Hippocampal formation (tissue), 2 donors: ENCODE data around the gene CLASP2.
"Not testable (repeated sequence)": the region's sequence is repeated elsewhere in the genome, so short reads cannot be mapped to it uniquely, and the experiment has no call there.

Experiments used
- DNase-seq, 2 donors: peaks; one replicate each; lab custom pipeline; 2025; lab: John Stamatoyannopoulos, UW

The CLASP2 gene

DNA sequence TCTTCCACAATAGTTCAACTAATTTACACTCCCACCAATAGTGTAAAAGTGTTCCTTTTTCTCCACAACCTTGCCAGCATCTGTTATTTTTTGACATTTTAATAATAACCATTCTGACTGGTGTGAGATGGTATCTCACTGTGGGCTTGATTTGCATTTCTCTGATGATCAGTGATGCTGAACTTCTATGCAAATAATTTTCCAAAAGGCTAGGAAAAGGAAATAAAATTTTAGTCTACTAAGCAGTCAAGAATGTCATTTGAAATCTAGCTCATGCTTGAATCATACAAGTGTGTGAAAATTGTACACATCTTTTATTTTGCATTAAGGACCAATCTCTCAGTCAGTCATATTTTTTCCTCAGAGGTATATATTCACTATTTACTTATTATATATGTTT, 176.1 kb downstream of the CLASP2 start:
- no peak for DNase-seq

DNA sequence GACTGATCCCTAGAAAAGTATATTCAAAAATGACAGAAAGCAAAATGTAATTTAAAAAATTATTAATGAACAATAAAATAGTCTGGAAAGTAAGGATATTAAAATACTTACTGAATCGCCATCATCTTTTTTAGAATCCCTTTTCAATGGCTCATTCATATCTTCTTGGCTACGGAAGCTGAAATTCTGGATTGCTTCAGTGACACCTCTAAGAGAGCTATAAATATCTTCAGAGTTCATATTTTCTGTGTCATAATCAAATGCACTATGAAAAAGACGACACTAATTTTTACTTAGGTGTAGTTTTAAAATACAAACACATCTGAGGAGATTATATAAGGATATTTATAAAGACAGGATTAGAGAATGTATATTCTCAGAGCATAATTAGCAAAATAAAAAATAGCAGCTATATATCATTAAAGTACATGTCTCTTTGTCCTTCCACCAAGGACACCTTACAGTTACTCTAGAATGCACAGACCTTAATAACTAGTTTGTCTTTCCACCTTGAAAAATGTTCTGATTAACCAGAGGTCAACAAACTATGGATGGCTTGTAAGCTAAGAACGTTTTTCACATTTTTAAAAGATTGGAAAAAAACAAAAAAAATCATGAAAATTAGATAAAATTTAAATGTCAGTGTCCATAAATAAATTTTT, 179.2 kb downstream of the CLASP2 start:
- DNase-seq = no peak

DNA sequence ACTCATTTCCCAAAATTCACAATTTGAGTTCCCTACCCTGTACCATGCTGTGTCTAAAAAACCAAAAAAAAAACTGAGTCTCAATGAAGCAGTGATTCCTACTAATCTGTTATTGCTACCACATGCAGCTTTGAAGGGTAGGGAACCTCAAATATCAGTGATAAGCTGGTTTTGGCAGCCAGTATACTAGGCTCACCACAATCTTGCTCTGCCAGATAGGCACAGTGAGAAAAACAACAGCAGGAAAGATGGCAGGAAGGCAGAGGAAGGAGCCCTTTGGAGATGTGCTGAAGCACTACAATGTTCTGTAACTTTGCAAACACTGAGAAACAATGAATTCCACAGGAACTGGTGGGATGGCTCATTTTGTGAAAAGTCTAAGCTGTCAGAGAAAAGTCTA, 180.9 kb downstream of the CLASP2 start:
- DNase-seq = no peak

GRCh38 chr3:33526787-33527186, 191.3 kb downstream of the CLASP2 start:
- DNase-seq = no peak

- no peak for DNase-seq
Measured at GRCh38 chr3:33525232-33525631, 192.8 kb downstream of the CLASP2 start.

DNA sequence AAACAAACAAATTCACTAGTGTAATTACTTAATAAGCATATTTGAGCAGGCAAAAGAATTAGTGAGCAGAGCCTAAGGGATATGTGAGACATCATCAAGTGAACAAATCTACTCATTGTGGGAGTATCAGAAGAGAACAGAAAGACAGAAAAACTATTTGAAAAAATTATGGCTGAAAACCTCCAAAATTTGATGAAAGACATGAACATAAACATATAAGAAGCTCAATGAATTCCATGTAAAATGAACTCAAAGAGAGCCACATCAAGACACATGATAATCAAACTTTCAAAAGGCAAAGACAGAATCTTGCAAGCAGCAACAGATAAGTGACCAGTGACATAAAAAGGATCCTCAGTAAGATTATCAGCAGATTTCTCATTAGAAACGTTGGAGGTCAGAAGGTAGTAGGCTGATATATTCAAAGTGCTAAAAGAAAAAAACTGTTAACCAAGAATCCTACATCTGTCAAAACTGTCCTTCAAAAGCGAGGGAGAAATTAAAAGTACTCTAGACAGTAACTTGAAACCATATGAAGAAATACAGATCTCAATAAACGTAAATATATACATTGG, 194.9 kb downstream of the CLASP2 start:
- DNase-seq = no peak

DNA sequence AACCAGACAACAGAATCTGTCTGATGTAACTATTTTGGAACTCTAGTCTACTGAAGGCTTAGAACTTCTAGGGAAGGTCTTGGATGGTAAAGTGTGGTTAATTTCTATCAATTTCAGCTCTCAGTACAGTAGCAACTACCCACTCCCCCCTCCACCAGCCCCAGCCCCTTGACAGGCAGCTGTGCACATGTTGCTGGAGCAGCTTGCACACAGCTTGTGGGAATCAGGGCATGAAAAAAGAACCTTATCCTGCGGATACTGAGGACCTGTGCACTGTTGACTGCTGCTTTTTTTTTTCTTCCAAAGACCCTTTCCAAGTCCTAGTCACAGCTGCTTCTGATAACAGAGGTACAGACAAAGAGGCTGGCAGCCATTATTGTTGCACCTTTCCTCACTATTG, 196.3 kb downstream of the CLASP2 start:
- DNase-seq = no peak

DNA sequence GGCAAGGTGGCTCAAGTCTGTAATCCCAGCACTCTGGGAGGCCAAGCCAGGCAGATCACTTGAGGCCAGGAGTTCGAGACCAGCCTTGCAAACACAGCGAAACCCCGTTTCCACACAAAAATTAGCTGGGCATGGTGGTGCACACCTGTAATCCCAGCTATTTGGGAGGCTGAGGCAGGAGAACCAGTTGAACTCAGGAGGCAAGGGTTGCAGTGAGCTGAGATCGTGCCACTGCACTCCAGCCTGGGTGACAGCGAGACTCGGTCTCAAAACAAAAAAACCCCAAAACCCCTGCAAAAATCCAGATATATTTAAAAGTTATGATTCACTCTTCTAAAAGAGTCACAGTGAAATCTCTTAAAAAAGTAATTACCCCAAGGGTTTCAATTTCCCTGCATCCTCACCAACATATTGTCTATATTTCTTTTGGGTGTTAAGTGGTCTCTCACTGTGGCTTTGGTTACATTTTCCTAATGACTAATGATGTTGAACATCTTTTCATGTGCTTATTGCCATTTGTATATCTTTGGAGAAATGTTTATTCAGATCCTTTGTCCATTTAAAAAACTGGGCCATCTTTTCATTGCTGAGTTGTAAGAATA, 204.7 kb downstream of the CLASP2 start:
- no peak for DNase-seq

DNA sequence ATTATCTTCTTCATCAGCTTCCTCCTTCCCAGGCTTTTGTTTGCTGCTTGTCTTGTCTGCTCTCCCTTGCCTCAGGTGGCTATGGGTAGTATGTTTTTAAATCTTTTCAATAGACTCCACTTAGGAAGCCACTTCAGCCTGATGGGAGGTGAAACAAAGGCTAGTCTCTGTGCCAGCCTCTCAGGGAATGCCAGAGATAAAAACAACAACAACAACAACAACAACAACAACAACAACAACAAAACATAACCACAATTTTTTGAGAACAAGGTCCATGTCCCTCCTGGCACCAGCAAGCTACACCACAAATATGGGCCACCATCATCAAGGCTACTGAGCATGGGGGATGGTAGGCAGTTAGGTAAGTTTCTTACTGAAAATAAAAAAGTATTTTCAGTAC, 213.0 kb downstream of the CLASP2 start:
- DNase-seq = no peak

GRCh38 chr3:33496449-33496848, 221.6 kb downstream of the CLASP2 start:
- no peak for DNase-seq

GRCh38 chr3:33491721-33492120, 226.3 kb downstream of the CLASP2 start:
- no peak for DNase-seq

GRCh38 chr3:33490641-33491241, 227.3 kb downstream of the CLASP2 start:
- DNase-seq = no peak

DNA sequence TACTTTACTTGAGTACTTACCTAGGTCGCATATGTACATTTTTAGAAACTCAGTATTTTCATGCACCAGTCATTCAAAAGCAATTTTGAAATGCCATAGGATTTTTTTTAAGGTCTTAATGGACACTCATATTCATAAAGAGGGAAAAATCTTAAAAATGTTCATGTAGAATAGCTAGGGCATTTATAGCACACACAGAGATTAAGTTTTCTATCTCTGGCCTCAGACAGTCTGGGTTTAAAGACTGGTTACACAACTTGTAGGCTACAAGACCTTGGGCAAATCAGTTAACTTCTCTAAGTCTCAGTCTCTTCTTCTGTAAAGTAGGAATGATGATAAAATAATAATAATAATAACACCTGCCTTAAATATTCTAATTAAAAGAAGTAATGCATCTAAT, 229.4 kb downstream of the CLASP2 start:
- DNase-seq = no peak

- no peak for DNase-seq
Measured at GRCh38 chr3:33488246-33488645, 229.8 kb downstream of the CLASP2 start.

DNA sequence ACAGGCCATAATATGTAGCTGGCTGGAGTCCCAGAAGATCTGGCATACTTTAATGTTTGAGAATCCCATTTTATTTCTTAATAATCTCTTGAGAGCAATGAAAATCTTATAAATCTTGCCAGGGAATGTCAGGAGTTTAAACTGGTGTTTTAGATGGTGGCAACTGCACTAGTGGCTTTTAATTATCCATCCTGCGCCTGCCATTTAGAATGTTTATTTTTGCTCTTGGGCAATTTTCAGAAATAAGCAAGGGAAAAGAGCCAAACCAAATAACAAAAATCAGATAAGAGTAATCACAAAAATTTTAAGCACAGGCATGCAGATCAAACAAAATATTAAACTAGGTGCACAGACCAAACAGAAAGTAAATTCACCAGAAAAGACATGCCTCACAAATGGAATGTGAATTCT, 235.9 kb downstream of the CLASP2 start:
- DNase-seq = no peak

GRCh38 chr3:33474896-33475295, 243.2 kb downstream of the CLASP2 start:
- DNase-seq = no peak

DNA sequence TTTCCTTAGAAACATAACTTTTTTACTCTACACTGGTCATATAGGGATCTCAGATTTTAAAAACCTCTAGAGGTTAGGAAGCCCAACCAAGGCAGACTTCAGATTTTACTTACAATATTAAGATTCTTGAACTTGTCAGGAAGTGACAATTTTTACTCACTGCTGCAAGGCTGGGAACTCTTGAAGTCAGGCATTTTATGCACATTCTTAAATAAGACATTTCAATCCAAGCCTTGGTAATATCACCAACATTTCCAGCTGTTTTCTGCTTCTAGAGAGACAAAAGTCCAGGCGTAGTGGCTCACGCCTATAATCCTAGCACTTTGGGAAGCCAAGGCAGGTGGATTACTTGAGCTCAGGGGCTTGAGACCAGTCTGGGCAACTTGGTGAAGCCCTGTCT, 244.2 kb downstream of the CLASP2 start:
- no peak for DNase-seq

GRCh38 chr3:33467786-33468185, 250.3 kb downstream of the CLASP2 start:
- no peak for DNase-seq

GRCh38 chr3:33461097-33461496, 257.0 kb downstream of the CLASP2 start:
- no peak for DNase-seq

DNA sequence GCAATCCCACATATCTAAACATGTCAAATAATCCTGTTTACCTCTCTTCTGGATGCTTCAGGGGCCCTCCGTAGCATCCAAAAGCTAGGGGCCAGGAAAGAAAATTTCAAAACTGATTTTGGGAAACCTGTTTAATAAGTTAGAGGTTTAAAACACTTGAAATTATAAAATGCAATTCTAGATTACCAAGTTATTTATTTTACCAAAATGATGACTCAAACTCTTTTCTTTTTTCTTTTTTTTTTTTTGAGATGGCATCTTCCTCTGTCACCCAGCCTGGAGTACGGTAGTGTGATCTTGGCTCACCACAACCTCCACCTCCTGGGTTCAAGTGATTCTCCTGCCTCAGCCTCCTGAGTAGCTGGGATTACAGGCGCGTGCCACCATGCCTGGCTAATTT, 258.5 kb downstream of the CLASP2 start:
- not testable (repeated sequence) for DNase-seq

GRCh38 chr3:33458446-33458845, 259.6 kb downstream of the CLASP2 start:
- no peak for DNase-seq

DNA sequence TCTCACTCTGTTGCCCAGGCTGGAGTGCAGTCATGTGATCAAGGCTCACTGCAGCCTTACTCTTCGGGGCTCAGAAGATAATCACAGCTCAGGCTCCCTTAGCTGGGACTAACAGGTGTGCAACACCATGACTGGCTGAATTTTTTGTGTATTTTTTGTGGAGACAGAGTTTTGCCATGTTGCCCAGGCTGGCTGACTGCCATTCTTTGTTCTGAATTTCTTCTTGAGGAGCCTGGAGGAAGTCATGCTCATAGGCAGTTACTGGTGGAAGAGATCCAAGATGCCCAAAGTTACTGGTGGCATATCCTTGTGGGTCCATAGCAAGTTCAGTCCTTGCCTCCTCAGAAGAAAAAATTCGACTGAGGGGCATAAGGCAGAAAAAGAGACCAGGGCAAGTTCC, 261.3 kb downstream of the CLASP2 start:
- no peak for DNase-seq

DNA sequence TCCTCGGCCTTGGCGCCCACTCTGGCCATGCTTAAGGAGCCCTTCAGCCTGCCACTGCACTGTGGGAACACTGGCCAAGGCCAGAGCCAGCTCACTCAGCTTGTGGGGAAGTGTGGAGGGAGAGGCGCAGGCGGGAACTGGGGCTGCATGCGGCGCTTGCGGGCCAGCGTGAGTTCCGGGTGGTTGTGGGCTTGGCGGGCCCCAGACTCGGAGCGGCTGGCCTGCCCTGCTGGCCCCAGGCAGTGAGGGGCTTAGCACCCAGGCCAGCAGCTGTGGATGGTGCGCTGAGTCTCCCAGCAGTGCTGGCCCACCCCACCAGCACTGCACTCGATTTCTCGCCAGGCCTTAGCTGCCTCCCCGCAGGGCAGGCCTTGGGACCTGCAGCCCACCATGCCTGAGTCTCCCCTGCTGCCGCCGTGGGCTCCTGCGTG, 264.7 kb downstream of the CLASP2 start:
- no peak for DNase-seq
